NCI-H146 treated with DMSO at 0.1 percent for 48 hours (cell line): ENCODE data around the gene NEDD4L.

Source experiments
- DNase-seq: peaks from one replicate; lab custom pipeline; 2025; ENCODE audit not compliant: unreplicated experiment; lab: John Stamatoyannopoulos, UW

NEDD4L gene

DNA sequence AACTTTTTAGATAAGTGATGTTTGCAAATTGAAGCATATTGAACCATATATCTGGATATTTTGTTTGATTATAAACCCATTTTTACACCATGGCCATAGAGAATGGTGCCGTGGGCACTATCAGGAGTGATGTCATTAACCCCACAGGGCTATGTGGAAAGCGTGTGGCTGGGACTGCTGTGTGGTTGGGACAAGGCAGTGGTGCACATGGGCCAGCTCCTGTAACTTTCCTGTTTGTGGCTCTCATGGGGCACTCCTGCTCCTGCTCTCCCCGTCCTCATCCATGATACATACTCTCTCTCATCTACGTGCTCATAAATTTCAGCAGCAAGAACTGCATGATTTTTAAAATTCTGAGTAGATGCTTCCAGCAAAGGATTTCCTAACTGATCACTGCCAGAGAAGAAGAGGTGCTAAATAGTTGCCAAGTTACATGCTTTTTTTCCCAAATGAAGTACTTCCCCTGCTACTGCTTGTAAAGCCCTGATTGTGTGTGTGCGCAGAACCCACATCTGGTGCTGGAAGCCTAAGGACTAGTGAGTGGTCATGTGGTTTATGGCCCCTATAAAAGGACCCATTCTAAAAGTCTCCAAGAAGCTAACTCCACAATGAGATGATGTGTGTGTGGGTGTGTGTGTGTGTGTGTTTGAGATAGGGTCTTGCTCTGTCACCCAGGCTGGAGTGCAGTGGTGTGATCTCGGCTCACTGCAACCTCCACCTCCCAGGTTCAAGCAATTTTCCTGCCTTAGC, 240.8 kb downstream of the NEDD4L start:
- no peak for DNase-seq

DNA sequence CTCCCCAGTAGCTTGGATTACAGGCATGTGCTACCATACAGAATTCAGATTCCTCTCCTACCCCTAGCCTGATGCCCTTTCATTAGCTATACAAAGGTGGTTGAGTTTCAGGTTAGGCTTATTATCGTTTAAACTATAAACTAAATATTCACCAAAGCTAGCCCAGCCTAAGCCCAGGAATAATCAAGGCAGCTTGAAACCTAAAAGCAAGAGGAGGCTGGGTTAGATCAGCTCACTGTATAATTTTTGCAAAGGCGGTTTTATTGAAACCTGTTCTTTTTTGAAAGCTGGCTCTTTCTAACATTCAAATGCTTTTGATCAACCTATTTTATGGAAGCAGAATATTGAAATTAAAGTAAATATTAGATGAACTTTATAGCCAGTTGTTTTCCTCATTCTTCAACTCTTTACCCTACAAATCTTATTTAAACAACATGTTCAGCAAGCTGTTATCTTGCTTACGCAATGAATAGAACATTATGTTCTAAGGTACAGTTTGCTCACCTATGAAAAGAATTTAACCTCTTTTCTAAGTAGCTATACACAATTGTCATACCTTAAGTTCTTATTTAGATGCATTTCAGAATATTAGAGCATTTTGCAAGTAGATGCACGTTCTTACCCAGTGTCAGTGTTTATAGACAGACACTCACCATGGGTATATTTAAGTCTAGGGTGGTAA, 241.6 kb downstream of the NEDD4L start:
- DNase-seq, result no peak

DNA sequence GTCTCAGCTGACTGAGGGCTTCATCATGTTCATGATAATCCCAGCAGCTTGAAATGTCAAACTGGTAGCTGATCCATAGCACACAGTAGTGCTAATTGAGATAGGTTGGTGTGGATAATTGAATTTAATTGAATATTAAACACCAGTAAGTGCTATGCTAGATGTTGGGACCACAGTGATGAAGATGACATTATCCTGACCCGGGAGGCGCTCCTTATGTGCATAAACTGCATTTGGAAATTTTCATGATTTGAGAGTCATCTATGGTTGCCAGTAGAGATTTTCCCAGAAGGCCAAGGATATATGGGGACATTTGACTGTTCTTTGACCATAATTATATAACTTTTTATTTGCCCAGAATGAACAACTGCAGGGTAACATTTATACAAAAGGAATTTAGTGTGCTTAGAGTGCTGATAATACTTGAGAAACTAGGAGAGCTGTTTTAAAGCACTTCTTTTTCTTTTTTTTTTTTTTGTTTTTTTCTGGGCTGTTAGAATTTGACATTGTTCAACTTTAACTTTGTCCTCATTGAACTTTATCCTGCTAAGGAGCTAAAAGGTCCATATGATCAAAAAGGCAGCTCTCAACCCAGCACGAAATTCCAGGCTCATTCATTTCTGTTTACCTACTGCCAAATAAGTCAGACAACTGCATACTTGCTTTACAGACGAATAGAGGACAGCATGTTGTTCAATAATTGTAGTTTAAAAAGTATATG, 242.8 kb downstream of the NEDD4L start:
- no peak for DNase-seq

DNA sequence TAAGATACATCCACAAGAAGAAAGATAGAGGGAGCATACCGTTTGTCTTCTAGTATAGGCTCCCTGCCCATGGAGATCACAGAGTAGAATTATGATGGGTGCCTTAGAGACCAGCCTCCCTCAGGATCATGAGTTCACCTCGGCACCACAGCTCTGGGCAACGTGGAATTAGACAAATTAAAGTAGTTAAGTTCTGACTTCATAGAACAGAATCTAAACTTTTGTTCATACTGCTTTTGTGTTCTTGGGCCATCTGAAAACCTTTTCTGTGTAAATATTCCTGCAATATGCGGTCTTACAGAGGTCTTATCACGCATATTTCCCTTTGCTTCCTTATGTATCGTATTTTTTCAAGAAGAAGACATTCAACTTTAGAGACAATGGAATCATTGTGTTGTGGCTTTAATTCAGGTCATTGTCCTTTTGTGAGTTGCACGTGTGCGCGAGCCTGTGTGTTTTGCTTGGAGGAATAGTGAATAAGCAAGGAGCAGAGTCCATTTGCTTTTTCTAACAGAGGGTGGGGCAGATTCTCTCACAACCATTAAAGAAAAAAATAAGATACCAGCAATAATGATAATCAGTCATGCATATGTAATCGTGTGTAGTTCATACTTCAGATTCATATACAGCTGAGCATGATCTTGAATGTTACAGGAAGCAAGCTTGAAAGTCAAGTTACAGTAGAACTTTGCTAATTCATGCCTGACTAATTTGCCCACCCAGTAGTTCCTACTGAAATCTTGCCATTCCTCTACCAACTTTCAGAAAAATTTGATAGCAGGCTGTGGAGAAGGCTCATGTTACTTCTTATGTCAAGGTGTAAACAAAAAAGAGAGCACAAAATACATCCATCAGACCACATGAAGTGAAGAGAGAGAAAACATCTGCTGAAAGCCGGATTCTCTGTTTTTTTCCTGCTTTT, 243.6 kb downstream of the NEDD4L start:
- no peak for DNase-seq

DNA sequence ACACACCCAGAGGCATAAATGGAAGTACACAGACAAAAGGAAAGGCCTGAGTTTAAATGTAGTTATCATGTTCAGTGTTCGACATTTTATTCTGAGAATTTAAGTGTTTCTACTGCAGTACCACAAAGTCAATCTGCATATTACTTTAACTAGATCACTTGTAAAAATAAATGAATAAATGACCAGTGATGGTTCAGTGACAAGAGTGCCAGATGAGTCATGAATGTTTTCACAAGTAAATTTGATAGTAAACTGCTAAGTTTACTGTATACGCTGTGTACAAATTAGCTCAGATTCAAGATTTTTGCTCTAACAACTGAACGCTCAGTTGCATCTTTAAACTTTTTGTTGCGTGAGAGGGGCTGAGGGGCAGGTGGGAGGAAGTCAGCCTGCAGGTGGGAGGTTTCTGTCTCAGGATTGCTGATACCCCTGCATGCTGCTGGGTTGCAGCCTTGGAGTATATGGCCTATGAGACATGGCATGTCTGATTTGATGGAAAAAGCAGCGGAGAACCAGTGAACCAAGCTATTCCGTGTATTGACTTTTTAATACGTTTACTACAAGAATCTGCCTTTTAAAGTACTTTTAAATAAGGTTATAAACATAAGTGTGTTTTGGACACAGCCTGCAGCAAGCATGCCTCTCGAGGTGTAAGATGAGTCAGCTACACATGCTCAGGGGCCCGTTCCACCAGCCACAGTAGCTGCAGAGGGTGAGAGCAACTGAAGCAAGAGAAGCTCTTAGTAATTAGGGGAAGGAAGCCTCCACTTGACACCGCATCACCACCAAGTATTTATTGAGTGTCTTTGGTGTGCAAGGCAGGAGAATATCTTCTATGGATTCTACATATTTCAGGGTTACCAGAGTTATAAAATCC, 245.1 kb downstream of the NEDD4L start:
- DNase-seq, result no peak

DNA sequence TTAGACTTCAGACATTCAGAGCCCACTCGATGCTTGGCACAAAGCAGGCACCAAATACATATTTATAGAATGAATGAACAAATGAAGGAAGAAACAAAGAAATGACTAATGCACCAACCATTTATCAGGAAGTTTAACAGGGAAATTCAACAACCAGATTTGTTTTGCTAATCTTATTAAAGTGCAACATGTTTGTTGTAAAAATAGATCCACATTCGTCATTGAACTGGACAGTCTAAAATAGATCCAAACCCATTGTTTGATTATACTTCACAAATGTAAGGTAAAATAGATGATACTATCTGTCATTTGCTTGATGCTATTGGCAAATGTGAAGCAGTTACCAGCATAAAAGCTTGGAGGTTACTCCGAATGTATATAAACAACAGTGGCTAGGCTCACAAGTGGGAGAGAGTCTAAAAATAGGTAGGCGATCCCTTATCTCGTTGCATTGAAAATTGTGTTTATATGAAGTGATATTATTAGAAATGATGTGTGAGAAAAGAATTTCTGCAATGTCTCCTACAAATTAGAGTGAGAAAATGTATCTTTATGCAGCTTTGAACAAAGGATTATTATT, 246.2 kb downstream of the NEDD4L start:
- DNase-seq, result no peak

DNA sequence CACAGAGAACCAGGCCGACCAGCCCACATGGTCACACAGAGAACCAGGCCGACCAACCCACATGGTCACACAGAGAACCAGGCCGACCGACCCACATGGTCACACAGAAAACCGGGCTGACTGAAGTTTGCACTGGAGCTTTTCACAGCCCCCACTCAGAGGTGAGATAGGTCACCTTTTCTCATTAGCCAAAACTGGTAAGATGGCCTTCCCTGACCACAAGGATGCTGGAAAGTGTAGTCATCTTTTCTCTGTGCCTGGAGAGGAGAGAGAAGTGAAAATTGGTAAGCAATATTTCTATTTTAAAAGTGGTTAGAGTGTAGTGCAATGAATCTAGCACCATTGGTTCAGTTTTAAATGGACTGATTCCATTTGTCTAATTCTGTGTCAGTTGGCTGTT, 247.1 kb downstream of the NEDD4L start:
- no peak for DNase-seq

DNA sequence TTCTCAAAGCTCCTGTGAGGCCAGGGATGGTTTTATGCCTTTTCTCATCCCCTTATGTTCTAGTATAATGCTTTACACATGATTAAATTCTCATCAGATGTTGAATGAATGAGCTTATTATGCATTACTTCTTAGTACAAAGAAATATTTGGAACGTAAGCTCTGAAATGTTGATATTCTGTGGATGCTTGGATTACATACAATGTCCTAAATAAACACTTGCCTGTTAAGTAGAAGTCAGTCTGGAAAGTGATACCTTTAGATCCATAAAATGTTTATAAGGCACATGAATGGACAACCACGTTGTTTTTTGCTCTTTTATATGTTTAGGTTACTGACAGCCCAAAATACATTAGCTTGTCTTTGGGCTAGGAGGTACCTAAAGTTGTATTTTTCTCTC, 248.6 kb downstream of the NEDD4L start:
- DNase-seq, result no peak

DNA sequence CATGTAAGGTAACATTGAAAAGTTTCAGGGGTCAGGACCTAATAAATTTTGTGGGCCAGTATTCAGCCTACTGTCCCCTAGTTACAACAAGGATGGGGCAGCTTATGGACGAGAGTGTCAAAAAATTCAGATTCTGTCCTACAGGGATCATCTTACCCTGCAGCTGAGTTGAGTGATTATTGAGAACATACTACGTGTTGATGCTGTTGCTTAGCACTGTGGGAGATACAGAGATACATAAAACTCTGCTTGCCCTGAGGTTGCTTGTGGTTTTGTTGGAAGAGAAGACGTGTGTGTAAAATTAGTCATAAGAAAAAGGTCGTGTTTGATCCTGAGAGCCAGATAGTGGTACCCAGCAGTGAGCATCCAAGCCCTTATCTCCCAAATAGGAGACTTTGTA, 253.2 kb downstream of the NEDD4L start:
- DNase-seq, result no peak

DNA sequence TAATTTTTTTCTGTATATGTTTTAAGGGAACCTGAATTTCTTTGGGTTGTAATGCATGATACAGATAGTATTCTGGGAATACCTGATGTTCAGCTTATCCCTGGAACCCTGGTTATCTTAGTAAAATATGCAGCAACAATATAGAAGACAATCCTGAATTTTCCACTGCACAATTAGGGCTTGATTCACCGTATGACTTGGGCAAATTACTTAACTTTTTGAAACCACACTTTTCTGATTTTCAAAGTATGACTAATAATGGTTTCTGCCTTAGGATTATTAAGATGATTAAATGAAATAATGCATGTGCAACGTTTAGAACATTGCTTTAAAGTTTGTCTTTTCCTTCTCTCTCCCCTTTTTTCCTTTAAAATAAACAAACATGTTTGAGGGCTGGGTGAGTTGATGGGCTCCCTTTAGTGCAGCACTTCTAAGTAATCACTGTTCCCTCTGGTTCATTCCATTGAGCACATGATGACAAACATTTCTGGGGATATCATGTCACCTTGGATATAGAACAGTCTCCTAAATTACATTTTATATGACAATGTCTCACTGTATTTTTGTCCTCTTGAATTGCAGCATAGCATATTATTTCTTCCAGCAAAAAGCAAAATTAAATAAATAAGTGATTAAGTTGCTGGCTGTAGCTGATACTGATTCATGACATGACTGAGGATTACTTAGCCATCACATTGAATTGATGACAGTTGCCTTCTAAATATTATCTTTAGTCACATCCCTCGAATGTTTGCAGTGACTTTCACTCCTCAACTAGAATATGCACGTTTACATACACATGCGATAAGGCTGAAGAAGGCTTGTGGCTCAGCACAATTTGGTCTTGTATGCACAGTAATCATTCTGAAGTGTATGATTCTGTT, 254.5 kb downstream of the NEDD4L start:
- DNase-seq, result no peak

DNA sequence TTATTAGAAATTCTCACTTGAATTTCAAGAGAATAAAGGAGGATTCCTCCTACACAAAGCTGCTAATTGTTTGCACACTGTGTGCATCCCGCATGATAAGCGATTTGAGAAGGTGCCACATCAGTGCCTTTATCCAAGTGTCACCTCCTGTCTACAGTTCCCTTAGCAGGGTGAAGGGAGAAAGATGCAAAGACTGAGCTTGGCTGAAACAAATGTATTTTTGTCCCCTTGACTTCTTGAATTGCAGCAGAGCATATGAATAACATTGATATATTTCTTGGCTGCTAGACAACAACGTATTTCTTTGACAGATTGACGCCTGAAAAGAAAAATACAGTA, 255.1 kb downstream of the NEDD4L start:
- DNase-seq, result no peak

DNA sequence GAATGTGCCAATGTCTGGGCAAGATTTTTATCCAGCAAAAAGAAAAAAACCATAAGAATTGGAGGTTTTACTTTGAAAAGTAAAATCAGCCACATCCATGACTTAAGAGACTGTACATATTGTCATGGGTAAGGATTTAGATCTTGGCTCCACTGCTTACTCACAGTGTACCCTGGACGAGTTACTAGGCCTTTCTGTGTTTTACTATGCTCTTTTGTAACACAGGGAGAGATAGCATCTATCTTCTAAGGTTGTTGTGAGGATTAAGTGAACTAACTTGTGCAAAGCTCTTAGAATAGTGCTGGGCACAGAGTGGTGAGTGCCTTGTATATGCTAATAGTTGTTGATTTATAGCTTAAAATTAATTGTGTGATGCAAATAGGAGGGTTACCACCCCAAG, 255.9 kb downstream of the NEDD4L start:
- DNase-seq, result no peak

DNA sequence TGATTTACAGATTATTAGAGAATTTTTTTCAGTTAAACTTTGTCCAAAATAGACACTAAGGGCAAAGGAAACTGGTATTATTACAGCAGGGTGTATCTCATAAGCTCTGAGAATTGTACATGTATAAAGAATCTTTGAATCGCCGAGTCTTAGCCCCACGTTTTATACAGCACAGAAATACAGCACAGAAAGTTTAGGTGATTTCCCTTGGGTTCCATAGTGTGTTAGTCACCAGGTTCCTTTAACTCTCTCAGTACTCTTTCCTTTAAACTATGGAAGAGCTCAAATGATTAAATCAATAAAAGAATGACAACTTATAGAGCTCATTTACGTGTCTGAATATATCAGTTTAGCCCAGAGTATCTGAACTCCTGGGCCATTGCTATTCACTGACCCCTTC, 256.8 kb downstream of the NEDD4L start:
- no peak for DNase-seq

DNA sequence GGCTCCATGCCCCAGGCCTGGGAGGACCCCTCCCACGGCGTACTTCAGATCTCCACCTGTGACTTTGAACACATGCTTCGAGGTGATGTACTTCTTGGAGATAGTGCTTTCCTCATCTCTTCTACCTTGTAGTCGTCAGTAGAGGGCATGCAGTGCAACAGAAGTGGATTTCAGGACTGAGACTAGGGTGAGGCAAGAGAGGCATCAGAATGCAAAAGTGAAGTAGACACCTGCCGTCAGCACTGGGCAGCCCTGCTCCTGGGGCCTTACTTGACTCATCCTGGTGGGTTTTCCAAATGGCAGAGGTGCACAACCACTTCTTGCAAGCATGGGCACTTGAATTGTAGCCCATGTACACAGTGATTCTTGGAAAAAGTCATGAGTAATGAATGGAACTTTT, 258.8 kb downstream of the NEDD4L start:
- no peak for DNase-seq

DNA sequence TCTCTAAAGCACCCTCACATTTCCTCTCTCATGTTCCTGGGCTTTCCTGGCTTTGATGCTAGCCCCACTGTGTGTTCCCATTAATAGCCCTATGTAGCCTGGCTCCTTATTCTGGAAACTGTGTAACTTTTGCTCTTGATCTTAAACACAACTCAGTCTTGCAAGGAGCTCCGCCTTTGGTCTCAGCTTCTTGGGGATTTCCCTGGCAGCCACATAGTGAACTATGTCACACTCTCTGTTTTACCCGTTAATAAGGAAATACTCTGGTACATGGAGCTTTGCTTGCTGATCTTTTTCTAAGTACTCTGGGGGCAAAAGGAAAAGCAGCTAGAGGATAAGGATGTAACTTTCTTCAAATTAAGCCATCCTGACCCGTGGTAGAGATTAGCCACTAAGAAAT, 259.3 kb downstream of the NEDD4L start:
- DNase-seq, result no peak

DNA sequence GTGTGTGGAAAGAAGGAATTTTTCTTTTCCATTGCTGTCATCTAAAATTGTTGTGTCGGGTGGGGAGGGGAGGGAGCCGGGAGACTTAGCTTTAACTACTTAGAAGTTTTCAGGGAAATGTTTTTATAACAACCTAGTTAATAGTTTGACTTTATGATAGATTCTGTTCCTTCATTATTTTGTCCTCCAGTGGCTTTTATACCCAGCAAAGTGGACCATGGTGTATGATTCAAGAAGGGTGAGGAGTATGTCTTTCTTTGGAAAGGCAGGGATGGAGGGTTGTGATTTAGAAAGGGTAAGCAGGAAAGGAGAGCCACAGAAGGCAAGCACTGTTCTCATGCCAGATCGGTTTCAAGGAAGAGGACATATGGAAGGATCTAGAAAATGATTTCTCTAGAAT, 261.8 kb downstream of the NEDD4L start:
- DNase-seq, result no peak

DNA sequence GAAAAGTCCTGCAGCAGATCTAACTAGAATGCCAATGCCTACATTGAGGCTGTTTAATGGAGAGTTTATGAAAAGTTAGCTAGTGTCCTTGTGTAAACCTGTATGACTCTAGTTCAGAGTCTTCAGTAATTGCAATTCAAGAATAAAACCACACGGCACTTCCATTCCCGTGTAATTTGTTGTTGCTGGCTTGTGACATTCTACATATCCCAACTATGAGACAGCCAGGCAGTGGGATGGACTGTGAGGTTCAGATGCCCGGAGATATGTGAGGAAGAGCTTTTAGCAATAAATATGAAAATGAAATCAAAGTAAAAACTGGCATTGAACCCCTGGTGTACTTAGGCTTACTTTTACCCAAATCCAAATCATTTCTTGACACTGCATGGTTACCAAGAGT, 263.4 kb downstream of the NEDD4L start:
- DNase-seq, result no peak

DNA sequence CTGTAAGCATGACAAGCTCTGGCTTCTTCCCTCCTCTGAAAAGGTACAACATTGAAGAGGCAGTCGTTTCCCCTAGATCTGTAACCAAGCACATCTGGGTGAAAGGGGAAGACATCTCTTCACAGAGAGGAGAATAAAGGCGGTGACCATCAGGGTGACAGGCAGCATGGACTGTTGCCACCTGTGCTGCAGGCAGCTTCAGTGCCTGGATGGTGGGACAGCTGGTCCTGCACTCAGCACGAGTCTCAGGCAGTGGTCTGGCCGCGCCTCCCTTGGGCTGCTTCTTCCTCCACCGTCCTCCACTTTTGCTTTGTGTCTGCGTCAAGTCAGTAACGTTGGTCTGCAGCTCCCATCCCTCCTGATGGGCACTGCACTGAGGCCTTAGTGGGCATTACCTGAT, 264.4 kb downstream of the NEDD4L start:
- no peak for DNase-seq

DNA sequence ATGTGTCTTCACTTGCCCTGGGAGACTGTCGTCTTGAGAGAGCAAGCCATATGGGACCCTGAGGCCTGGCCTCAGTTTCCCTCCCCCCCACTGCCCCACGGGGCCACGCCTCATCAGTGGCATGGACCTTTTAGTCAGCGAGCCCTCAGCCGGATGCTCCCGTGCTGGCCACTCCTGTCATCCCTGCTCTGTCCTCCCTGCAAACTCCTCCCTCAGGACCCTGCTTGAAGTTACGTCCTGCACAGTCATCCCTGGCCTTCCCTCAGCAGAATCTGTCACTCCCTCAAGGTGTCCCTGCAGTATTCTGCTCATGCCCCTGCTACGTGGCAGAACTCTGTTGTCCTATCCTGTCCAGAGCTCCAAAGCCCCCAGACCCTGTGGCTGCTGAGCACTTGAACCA, 265.1 kb downstream of the NEDD4L start:
- DNase-seq, result no peak
